ENCODE measurements around the gene RANBP10. TPM values are rescaled to one million over a fixed set of nuclear protein-coding genes. Genes with fewer than 3 reads are reported as not detected.

RANBP10 gene
- total and polyA plus RNA-seq, 9 of the 15 experiments (the other 6 are each of a cell fraction or from before 2014, with no cell fraction given) = 0.61 to 19.3 (median 5.9) TPM

DNA sequence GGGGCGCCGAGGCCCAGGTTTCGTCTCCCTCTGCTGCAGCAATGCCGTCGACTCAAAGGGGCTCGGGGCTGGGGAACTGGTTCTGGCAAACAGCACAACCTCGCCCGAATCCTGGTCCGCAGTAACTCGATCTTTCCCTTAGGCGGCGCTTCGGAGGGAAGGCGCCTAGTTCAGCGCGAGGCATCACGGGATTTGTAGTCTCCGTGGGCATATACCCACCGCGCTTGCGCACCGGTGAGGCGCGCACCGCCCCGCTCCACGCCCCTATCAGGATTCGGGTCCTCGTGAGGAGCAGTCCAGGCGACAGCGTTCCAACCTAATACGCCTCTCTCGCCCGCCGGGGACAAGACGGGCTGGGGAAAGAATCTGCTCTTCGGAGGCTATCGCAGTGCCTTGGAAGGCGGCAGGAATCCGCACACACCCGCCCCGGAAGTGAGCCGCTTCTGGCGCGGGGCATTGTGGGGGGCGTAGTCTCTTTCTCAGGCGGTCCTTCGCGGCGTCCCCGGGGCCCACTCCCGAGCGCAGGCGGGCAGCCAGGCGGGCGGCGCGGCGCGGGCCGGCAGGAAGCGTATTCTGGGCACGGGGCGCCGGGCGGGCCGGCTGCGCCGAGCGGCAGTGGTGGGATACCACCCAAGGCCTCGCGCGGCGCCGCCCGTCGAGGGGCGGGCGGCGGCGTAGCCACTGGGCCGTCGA is 35.6 kb upstream of the RANBP10 start, which contains the start of gene THAP11 (continued):
- no peak for TF ChIP-seq STAT5B (CRISPR knock-in tag; IDR thresholded peaks at IDR 0.05)
- peak; percentile 68 for TF ChIP-seq MBD2 (IDR thresholded peaks at IDR 0.05; ENCODE audit: borderline replicate concordance, low read depth)
- no peak for TF ChIP-seq ZNF589 (CRISPR knock-in tag; IDR thresholded peaks at IDR 0.05; ENCODE audit: low read depth)
- TF ChIP-seq, protein P1, sequence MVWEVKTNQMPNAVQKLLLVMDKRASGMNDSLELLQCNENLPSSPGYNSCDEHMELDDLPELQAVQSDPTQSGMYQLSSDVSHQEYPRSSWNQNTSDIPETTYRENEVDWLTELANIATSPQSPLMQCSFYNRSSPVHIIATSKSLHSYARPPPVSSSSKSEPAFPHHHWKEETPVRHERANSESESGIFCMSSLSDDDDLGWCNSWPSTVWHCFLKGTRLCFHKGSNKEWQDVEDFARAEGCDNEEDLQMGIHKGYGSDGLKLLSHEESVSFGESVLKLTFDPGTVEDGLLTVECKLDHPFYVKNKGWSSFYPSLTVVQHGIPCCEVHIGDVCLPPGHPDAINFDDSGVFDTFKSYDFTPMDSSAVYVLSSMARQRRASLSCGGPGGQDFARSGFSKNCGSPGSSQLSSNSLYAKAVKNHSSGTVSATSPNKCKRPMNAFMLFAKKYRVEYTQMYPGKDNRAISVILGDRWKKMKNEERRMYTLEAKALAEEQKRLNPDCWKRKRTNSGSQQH (CRISPR knock-in tag; IDR thresholded peaks at IDR 0.05) = no peak
- no peak for TF ChIP-seq ZNF23 (CRISPR knock-in tag; IDR thresholded peaks at IDR 0.05)
- TF ChIP-seq FOXM1 (IDR thresholded peaks at IDR 0.05; ENCODE audit: low read depth) = no peak
- TF ChIP-seq FOXM1 (CRISPR knock-in tag; IDR thresholded peaks at IDR 0.05; ENCODE audit: low read depth) = no peak; the same call in 1 of the 2 replicates
- no peak for TF ChIP-seq TAF15 (IDR thresholded peaks at IDR 0.05; ENCODE audit: low read depth, low read length)
- TF ChIP-seq, protein P2, sequence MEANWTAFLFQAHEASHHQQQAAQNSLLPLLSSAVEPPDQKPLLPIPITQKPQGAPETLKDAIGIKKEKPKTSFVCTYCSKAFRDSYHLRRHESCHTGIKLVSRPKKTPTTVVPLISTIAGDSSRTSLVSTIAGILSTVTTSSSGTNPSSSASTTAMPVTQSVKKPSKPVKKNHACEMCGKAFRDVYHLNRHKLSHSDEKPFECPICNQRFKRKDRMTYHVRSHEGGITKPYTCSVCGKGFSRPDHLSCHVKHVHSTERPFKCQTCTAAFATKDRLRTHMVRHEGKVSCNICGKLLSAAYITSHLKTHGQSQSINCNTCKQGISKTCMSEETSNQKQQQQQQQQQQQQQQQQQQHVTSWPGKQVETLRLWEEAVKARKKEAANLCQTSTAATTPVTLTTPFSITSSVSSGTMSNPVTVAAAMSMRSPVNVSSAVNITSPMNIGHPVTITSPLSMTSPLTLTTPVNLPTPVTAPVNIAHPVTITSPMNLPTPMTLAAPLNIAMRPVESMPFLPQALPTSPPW (CRISPR knock-in tag; IDR thresholded peaks at IDR 0.05) = peak; percentile 66
- TF ChIP-seq MCM5 (IDR thresholded peaks at IDR 0.05; ENCODE audit: low read depth) = no peak
- no peak for TF ChIP-seq MTF1 (CRISPR knock-in tag; IDR thresholded peaks at IDR 0.05; ENCODE audit: borderline replicate concordance)
- no peak for TF ChIP-seq ZNF134 (CRISPR knock-in tag; conservative IDR thresholded peaks at IDR 0.05)
- TF ChIP-seq MYNN (IDR thresholded peaks at IDR 0.05) = no peak
- no peak for TF ChIP-seq MYNN (CRISPR knock-in tag; IDR thresholded peaks at IDR 0.05)
- TF ChIP-seq NR2F6 (CRISPR knock-in tag; IDR thresholded peaks at IDR 0.05) = no peak
- no peak for TF ChIP-seq ZNF124 (CRISPR knock-in tag; IDR thresholded peaks at IDR 0.05)
- peak; percentile 12; the same call in 1 of the 2 replicates for TF ChIP-seq ZKSCAN1 (IDR thresholded peaks at IDR 0.05; ENCODE audit: low read depth, low read length)
- TF ChIP-seq XRCC3 (IDR thresholded peaks at IDR 0.05) = no peak
- TF ChIP-seq ZNF12 (CRISPR knock-in tag; IDR thresholded peaks at IDR 0.05) = no peak
